Measurements from ENCODE around the gene STK32C. TPM values are rescaled to one million over a fixed set of nuclear protein-coding genes. Genes with fewer than 3 reads are reported as not detected.

STK32C gene
- total RNA-seq, 6 experiments from 2014 or later = 1.6 to 3.5 (median 2.1) TPM

- Histone ChIP-seq H3K36me3 (no peaks in the 10 kb centered on the region), H3K9me3 (no peaks in the 10 kb centered on the region), H3K4me1 (no peaks in the 10 kb centered on the region), H3K27ac (no peak overlapping the region), H3K4me3 (no peak overlapping the region), H3K27me3 (no peaks in the 10 kb centered on the region)
- ATAC-seq (no peak), DNase-seq (peak in 1 of 3 donors; percentile 45)
- WGBS (ENCODE audit: insufficient coverage, low coverage, low lambda C conversion rate, missing lambda C conversion rate) = 40% methylated on average over 1 of the region's 42 CpGs
- intact Hi-C loops (cut with DNase I) = no loop called here
- no peak for TF ChIP-seq POLR2A (IDR thresholded peaks at IDR 0.05)
- TF ChIP-seq, protein P1, sequence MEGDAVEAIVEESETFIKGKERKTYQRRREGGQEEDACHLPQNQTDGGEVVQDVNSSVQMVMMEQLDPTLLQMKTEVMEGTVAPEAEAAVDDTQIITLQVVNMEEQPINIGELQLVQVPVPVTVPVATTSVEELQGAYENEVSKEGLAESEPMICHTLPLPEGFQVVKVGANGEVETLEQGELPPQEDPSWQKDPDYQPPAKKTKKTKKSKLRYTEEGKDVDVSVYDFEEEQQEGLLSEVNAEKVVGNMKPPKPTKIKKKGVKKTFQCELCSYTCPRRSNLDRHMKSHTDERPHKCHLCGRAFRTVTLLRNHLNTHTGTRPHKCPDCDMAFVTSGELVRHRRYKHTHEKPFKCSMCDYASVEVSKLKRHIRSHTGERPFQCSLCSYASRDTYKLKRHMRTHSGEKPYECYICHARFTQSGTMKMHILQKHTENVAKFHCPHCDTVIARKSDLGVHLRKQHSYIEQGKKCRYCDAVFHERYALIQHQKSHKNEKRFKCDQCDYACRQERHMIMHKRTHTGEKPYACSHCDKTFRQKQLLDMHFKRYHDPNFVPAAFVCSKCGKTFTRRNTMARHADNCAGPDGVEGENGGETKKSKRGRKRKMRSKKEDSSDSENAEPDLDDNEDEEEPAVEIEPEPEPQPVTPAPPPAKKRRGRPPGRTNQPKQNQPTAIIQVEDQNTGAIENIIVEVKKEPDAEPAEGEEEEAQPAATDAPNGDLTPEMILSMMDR (IDR thresholded peaks at IDR 0.05) = no peak
Observed at GRCh38 chr10:132169031-132169765, 138.6 kb downstream of the STK32C start.

DNA sequence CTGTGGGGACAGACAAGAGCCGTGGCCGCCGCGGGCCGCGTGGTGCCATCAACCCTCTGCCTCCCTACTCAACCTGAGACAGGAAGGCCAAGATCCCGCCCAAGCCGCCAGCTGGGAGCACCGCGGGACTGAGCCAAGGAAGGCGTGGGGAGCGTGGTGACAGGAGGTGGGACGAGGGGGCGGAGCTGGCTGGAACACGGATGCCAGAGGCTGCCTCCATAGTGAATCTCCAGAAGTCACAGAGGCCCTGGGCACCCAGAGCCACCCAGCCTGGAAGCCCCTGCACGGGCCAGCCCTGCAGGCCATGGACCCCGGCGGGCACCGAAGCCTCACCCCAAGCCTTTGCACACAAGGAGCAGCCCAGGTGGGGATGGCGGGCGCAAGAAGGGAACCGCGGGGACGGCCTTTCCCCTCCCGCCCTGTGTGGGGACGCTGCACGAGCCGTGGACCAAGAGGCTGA is 139.1 kb downstream of the STK32C start:
- no peak overlapping the region for H3K27ac ChIP-seq
- no CpG with 5 or more reads among the region's 28 CpGs for WGBS (ENCODE audit: insufficient coverage, low coverage, low lambda C conversion rate, missing lambda C conversion rate)
- H3K36me3 ChIP-seq = no peaks in the 10 kb centered on the region
- no peak for TF ChIP-seq POLR2A (IDR thresholded peaks at IDR 0.05)
- TF ChIP-seq, protein P1 (IDR thresholded peaks at IDR 0.05) = no peak
- no peaks in the 10 kb centered on the region for H3K9me3 ChIP-seq
- no peaks in the 10 kb centered on the region for H3K4me1 ChIP-seq
- intact Hi-C loops (cut with DNase I) = no loop called here
- H3K27me3 ChIP-seq = no peaks in the 10 kb centered on the region
- ATAC-seq (no peak), DNase-seq (peak in 1 of 3 donors; percentile 49)
- H3K4me3 ChIP-seq = no peak overlapping the region

DNA sequence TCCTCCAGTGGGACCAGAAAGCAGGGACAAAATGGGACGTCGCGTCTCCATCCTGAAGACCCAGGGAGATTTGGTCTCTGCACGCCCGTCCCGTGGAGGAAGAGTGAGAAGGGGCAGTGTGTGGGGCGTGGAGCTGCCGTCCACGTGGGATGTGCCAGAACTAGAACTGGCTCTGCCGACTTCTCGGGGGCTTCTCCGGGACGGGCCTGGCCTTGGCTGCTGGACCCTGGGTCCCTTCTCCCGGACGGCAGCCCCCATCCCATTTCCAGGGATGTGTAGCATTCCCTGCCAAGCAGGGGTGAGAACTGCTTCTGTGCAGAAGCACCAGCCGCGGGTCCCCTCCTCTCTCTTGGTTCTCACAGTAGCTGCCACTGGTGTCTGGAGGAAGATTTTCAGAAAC is 139.8 kb downstream of the STK32C start:
- Histone ChIP-seq H3K36me3 (no peaks in the 10 kb centered on the region), H3K27ac (no peak overlapping the region), H3K27me3 (no peaks in the 10 kb centered on the region), H3K4me3 (no peak overlapping the region), H3K9me3 (no peaks in the 10 kb centered on the region), H3K4me1 (no peaks in the 10 kb centered on the region)
- TF ChIP-seq, protein P1 (IDR thresholded peaks at IDR 0.05) = no peak
- no peak for TF ChIP-seq POLR2A (IDR thresholded peaks at IDR 0.05)
- 73% methylated on average over 3 of the region's 17 CpGs for WGBS (ENCODE audit: insufficient coverage, low coverage, low lambda C conversion rate, missing lambda C conversion rate)
- ATAC-seq = no peak
- intact Hi-C loops (cut with DNase I) = no loop called here
- DNase-seq = peak in 1 of 3 donors; percentile 49

GRCh38 chr10:132167041-132167674 is 140.6 kb downstream of the STK32C start:
- no peak for DNase-seq
- Histone ChIP-seq H3K36me3 (no peaks in the 10 kb centered on the region), H3K4me1 (no peaks in the 10 kb centered on the region), H3K27me3 (no peaks in the 10 kb centered on the region), H3K9me3 (no peaks in the 10 kb centered on the region), H3K27ac (no peak overlapping the region), H3K4me3 (no peak overlapping the region)
- WGBS (ENCODE audit: insufficient coverage, low coverage, low lambda C conversion rate, missing lambda C conversion rate) = 70% methylated on average over 10 of the region's 22 CpGs
- intact Hi-C loops (cut with DNase I) = no loop called here
- no peak for TF ChIP-seq POLR2A (IDR thresholded peaks at IDR 0.05)
- TF ChIP-seq, protein P1 (IDR thresholded peaks at IDR 0.05) = no peak
- no peak for ATAC-seq

Measured in right lobe of liver (tissue), 6 donors.